SK-N-SH (cell line): ENCODE data around the gene COLEC12. TPM values are rescaled to one million over a fixed set of nuclear protein-coding genes. Genes with fewer than 3 reads are reported as not detected.

Source experiments
- CTCF ChIA-PET: fragments of 300-600, 350-600 bp; formaldehyde crosslinking; extraction: SDS; loops from one replicate; lab custom pipeline; 2021; lab: Yijun Ruan, JAX
- POLR2A ChIA-PET: fragments of 350-600 bp; sonication (Branson Sonifier 250); formaldehyde crosslinking; extraction: SDS; loops from one replicate; lab custom pipeline; 2020; ENCODE audit warnings: antibody characterized with exemption, inconsistent platforms; lab: Yijun Ruan, JAX
- DNase-seq: peaks from one replicate; pipeline ENCODE4 v3.0.0; 2012
- H2AFZ ChIP-seq: fragments of 200-600 bp; sonication (generic); 2 replicates; pipeline ENCODE4 v1.8.1; 2016; ENCODE audit warnings: antibody characterized with exemption, mild to moderate bottlenecking, low read depth
- H3F3A ChIP-seq: fragments of 200-600 bp; sonication (generic); replicated peaks from 2 replicates; pipeline ENCODE3; 2016; ENCODE audit warnings: antibody characterized with exemption, mild to moderate bottlenecking; ENCODE audit not compliant: insufficient read depth
- H3K27ac ChIP-seq, 2 experiments: fragments of 200-500 bp in 1 of 2; fragments of 200-600 bp in 1 of 2; sonication (Bioruptor generic) in 1 of 2; sonication (generic), shearing (Covaris generic) in 1 of 2; 2 replicates each; pipeline versions ENCODE4 v1.5.1 to v1.6.1; 2014 to 2016; ENCODE audit warnings: low read depth in 2 of 2, inconsistent platforms in 1 of 2, low read length in 1 of 2, mild to moderate bottlenecking in 1 of 2, mixed read lengths in 1 of 2
- H3K27me3 ChIP-seq: fragments of 200-600 bp; sonication (generic), shearing (Covaris generic); 2 replicates; pipeline ENCODE4 v1.6.1; 2016; ENCODE audit warnings: mixed run types; ENCODE audit not compliant: insufficient read depth
- H3K36me3 ChIP-seq, 2 experiments: fragments of 200-500 bp in 1 of 2; fragments of 200-600 bp in 1 of 2; sonication (Bioruptor generic) in 1 of 2; sonication (generic) in 1 of 2; replicated peaks in 1 of 2; 2 replicates each; pipeline versions ENCODE3 to v1.5.1; 2014 to 2016; ENCODE audit warnings: low read length in 1 of 2, mild to moderate bottlenecking in 1 of 2; ENCODE audit not compliant: insufficient read depth in 2 of 2, control insufficient read depth in 1 of 2
- H3K4me1 ChIP-seq, 2 experiments: fragments of 200-500 bp in 1 of 2; fragments of 200-600 bp in 1 of 2; sonication (Bioruptor generic) in 1 of 2; sonication (generic), shearing (Covaris generic) in 1 of 2; 2 replicates each; pipeline versions ENCODE4 v1.5.1 to v1.6.1; 2014 to 2016; ENCODE audit warnings: low read depth in 1 of 2, low read length in 1 of 2, mixed run types in 1 of 2; ENCODE audit not compliant: insufficient read depth in 2 of 2, control insufficient read depth in 1 of 2
- H3K4me2 ChIP-seq: fragments of 200-600 bp; sonication (generic), shearing (Covaris generic); 2 replicates; pipeline ENCODE4 v1.6.1; 2017; ENCODE audit warnings: mixed run types
- H3K4me3 ChIP-seq, 2 experiments: fragments of 200-500 bp in 1 of 2; fragments of 200-600 bp in 1 of 2; sonication (Bioruptor generic) in 1 of 2; sonication (generic), shearing (Covaris generic) in 1 of 2; 2 replicates each; pipeline versions ENCODE4 v1.5.1 to v1.8.1; 2014 to 2016; ENCODE audit warnings: low read depth in 2 of 2, inconsistent platforms in 1 of 2, low read length in 1 of 2, mild to moderate bottlenecking in 1 of 2, mixed read lengths in 1 of 2, moderate library complexity in 1 of 2
- H3K79me2 ChIP-seq: fragments of 200-600 bp; sonication (generic); 2 replicates; pipeline ENCODE4 v1.8.1; 2017; ENCODE audit warnings: mild to moderate bottlenecking; ENCODE audit not compliant: insufficient read depth
- H3K9ac ChIP-seq: fragments of 200-600 bp; sonication (generic); 2 replicates; pipeline ENCODE4 v1.6.1; 2017; ENCODE audit warnings: mixed run types
- H3K9me2 ChIP-seq: fragments of 200-600 bp; sonication (generic); 2 replicates; pipeline ENCODE4 v1.6.1; 2017; ENCODE audit warnings: mixed run types
- H3K9me3 ChIP-seq: fragments of 200-600 bp; sonication (generic); 2 replicates; pipeline ENCODE4 v1.6.1; 2017; ENCODE audit warnings: mixed run types, mild to moderate bottlenecking, moderate library complexity
- H4K20me1 ChIP-seq: fragments of 200-600 bp; sonication (generic); 2 replicates; pipeline ENCODE4 v1.6.1; 2017; ENCODE audit warnings: mild to moderate bottlenecking, mixed run types; ENCODE audit not compliant: insufficient read depth
- EP300 ChIP-seq, 2 experiments: IDR thresholded peaks; 2 replicates each; pipeline versions ENCODE4 v1.4.0 to v1.6.1; 2012; ENCODE audit warnings: borderline replicate concordance in 1 of 2, low read depth in 1 of 2, low read length in 1 of 2
- GATA2 ChIP-seq: sonication (generic); formaldehyde crosslinking; IDR thresholded peaks from 2 replicates; pipeline ENCODE4 v1.5.0; 2020; ENCODE audit warnings: mild to moderate bottlenecking, missing genetic modification reagents
- MXI1 ChIP-seq: IDR thresholded peaks from 2 replicates; pipeline ENCODE4 v1.6.1; 2012; ENCODE audit warnings: mild to moderate bottlenecking, low read depth, low read length, improper control_type of control experiment
- NFIC ChIP-seq: IDR thresholded peaks from 2 replicates; pipeline ENCODE4 v1.4.0; 2012; ENCODE audit warnings: borderline replicate concordance
- RAD21 ChIP-seq: IDR thresholded peaks from 2 replicates; pipeline ENCODE4 v1.6.1; 2012; ENCODE audit warnings: mild to moderate bottlenecking, low read length
- RCOR1 ChIP-seq: fragments of 150-350 bp; IDR thresholded peaks from 2 replicates; pipeline ENCODE4 v1.6.1; 2017; ENCODE audit warnings: antibody characterized with exemption, low read length
- RXRA ChIP-seq: IDR thresholded peaks from 2 replicates; pipeline ENCODE4 v1.4.0; 2012; ENCODE audit warnings: low read depth, mild to moderate bottlenecking, borderline replicate concordance
- TCF12 ChIP-seq: IDR thresholded peaks from 2 replicates; pipeline ENCODE4 v1.4.0; 2012
- TEAD4 ChIP-seq: IDR thresholded peaks from 2 replicates; pipeline ENCODE4 v1.4.0; 2012; ENCODE audit warnings: mild to moderate bottlenecking, borderline replicate concordance; ENCODE audit not compliant: insufficient read depth
- WGBS: methylation state at CpG from one replicate; pipeline ENCODE4 v1.1.6; 2017; ENCODE audit warnings: low lambda C conversion rate; 5-methylcytosine and 5-hydroxymethylcytosine counted together
- polyA plus RNA-seq, 3 experiments: library from polyadenylated mRNA; depleted of rRNA; stranded (reverse); fragments of >200 nt; gene quantifications; 2 replicates each; pipeline ENCODE4 v1.2.3, GENCODE V29; 2012
- TF ChIP-seq, protein P1 (sequence below): IDR thresholded peaks from 2 replicates; pipeline ENCODE4 v1.6.1; 2012; ENCODE audit warnings: mild to moderate bottlenecking, low read depth, low read length, moderate library complexity
- TF ChIP-seq, protein P2 (sequence below): IDR thresholded peaks from 2 replicates; pipeline ENCODE4 v1.4.0; 2012; ENCODE audit warnings: low read depth
- TF ChIP-seq, protein P3 (sequence below): fragments of 150-350 bp; IDR thresholded peaks from 2 replicates; pipeline ENCODE4 v1.6.1; 2017; ENCODE audit warnings: antibody characterized with exemption, low read length, low read depth, borderline replicate concordance
- TF ChIP-seq, protein P4 (sequence below): IDR thresholded peaks from 2 replicates; pipeline ENCODE4 v1.4.0; 2012; ENCODE audit warnings: low read depth, borderline replicate concordance

Gene COLEC12
- polyA plus RNA-seq, 1 of the 3 experiments (the other 2 are of a cell fraction): 41.2 TPM

DNA sequence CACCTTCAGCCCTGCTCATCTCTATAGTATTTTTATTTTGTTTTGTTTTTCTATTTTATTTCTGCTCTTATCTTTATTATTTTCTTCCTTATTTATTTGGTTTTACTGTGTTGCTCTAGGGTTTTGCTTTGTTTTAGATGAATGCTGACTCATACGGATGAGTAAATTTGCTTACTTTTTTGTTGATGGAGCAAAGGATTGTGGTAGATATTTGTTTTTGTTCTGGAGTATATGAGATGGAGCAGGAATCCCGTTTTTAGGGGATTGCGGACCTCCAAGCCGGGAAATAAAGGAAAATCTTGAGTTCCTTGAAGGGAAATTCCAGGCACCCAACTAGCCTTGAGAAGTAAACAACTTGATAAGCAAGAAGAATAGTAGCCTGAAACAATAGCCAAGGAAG, 15.3 kb upstream of the COLEC12 start:
- no peak for DNase-seq
- 36% methylated on average over 4 of the region's 4 CpGs for WGBS
- ChIA-PET CTCF (interaction anchor here (1.0 to 1.6 kb wide), 3 partner anchors 11 to 20 kb away, joined by 3 to 5 read pairs (median 5); no protein-coding TSS in a partner anchor), POLR2A (no interaction called here)
- Histone ChIP-seq H3K4me1 (0 out of 4 replicates have a peak, but pooled peaks cover 0 to 3% of the 10 kb centered on the region in 2 experiments), H2AFZ (no peak overlapping the region), H3K79me2 (no peaks in the 10 kb centered on the region), H3F3A (peaks cover 5% of the 10 kb centered on the region), H3K27me3 (no peaks in the 10 kb centered on the region), H3K9ac (no peak overlapping the region), H3K27ac (no peak overlapping the region), H3K4me2 (no peak overlapping the region), H3K4me3 (no peak overlapping the region), H3K9me3 (no peaks in the 10 kb centered on the region), H4K20me1 (no peaks in the 10 kb centered on the region), H3K9me2 (no peaks in the 10 kb centered on the region), H3K36me3 (no peaks in the 10 kb centered on the region)
- TF ChIP-seq RXRA: no peak
- TF ChIP-seq, protein P1, sequence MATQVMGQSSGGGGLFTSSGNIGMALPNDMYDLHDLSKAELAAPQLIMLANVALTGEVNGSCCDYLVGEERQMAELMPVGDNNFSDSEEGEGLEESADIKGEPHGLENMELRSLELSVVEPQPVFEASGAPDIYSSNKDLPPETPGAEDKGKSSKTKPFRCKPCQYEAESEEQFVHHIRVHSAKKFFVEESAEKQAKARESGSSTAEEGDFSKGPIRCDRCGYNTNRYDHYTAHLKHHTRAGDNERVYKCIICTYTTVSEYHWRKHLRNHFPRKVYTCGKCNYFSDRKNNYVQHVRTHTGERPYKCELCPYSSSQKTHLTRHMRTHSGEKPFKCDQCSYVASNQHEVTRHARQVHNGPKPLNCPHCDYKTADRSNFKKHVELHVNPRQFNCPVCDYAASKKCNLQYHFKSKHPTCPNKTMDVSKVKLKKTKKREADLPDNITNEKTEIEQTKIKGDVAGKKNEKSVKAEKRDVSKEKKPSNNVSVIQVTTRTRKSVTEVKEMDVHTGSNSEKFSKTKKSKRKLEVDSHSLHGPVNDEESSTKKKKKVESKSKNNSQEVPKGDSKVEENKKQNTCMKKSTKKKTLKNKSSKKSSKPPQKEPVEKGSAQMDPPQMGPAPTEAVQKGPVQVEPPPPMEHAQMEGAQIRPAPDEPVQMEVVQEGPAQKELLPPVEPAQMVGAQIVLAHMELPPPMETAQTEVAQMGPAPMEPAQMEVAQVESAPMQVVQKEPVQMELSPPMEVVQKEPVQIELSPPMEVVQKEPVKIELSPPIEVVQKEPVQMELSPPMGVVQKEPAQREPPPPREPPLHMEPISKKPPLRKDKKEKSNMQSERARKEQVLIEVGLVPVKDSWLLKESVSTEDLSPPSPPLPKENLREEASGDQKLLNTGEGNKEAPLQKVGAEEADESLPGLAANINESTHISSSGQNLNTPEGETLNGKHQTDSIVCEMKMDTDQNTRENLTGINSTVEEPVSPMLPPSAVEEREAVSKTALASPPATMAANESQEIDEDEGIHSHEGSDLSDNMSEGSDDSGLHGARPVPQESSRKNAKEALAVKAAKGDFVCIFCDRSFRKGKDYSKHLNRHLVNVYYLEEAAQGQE: no peak
- TF ChIP-seq, protein P2, sequence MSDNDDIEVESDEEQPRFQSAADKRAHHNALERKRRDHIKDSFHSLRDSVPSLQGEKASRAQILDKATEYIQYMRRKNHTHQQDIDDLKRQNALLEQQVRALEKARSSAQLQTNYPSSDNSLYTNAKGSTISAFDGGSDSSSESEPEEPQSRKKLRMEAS: no peak
- TF ChIP-seq, protein P3, sequence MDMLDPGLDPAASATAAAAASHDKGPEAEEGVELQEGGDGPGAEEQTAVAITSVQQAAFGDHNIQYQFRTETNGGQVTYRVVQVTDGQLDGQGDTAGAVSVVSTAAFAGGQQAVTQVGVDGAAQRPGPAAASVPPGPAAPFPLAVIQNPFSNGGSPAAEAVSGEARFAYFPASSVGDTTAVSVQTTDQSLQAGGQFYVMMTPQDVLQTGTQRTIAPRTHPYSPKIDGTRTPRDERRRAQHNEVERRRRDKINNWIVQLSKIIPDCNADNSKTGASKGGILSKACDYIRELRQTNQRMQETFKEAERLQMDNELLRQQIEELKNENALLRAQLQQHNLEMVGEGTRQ: no peak

DNA sequence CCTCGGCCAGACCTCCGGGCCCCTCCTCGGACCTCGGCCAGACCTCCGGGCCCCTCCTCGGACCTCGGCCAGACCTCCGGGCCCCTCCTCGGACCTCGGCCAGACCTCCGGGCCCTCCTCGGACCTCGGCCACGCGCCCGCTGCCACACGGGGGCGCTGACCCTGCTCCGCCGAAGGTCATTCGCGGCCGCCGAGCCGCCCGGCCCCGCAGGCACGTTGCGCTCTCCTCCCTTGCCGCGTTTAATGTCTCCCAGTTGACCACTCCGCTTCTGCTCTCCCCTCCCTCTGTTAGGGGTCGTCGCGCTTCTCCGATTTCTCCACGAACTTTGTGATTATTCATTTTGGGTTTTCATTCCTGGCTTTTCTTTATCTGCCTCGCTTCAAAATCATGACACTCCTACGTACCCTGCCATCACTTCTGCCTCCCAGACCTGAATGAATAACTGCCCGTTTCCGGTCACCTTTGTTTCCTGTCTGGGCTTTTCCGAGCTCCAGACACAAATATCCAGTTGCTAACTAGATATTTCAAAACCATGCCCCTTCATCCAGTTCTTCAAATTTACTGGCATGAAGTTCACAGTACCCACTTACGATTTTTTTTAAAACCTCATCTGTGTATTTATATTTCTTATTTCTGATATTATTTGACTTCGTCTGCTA, 14.8 kb upstream of the COLEC12 start:
- no peak overlapping the region for H3K27ac ChIP-seq
- H3K9ac ChIP-seq: no peak overlapping the region
- 88% methylated on average over 37 of the region's 44 CpGs for WGBS
- ChIA-PET CTCF (interaction anchor here (1.1 to 1.6 kb wide), 2 partner anchors 16 to 19 kb away, joined by 5 read pairs; no protein-coding TSS in a partner anchor), POLR2A (no interaction called here)
- no peak overlapping the region for H3K4me3 ChIP-seq
- no peaks in the 10 kb centered on the region; the same call in 1 of the 2 replicates for H3K9me3 ChIP-seq
- no peaks in the 10 kb centered on the region for H3K9me2 ChIP-seq
- H3K36me3 ChIP-seq: no peaks in the 10 kb centered on the region
- no peak for TF ChIP-seq MXI1
- no peak for TF ChIP-seq TCF12
- TF ChIP-seq TEAD4: no peak
- no peak for TF ChIP-seq RCOR1
- TF ChIP-seq NFIC: no peak
- TF ChIP-seq GATA2 (CRISPR knock-in tag): no peak
- no peak for TF ChIP-seq EP300 (IDR thresholded peaks at IDR 0.05; ENCODE audit: borderline replicate concordance in 1 of 2, low read depth in 1 of 2, low read length in 1 of 2)
- no peak for TF ChIP-seq RAD21
- TF ChIP-seq, protein P1: no peak
- TF ChIP-seq, protein P4, sequence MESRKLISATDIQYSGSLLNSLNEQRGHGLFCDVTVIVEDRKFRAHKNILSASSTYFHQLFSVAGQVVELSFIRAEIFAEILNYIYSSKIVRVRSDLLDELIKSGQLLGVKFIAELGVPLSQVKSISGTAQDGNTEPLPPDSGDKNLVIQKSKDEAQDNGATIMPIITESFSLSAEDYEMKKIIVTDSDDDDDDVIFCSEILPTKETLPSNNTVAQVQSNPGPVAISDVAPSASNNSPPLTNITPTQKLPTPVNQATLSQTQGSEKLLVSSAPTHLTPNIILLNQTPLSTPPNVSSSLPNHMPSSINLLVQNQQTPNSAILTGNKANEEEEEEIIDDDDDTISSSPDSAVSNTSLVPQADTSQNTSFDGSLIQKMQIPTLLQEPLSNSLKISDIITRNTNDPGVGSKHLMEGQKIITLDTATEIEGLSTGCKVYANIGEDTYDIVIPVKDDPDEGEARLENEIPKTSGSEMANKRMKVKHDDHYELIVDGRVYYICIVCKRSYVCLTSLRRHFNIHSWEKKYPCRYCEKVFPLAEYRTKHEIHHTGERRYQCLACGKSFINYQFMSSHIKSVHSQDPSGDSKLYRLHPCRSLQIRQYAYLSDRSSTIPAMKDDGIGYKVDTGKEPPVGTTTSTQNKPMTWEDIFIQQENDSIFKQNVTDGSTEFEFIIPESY: no peak
- no peak overlapping the region for H3K4me2 ChIP-seq
- H3K4me1 ChIP-seq: 0 out of 4 replicates have a peak, but pooled peaks cover 0 to 3% of the 10 kb centered on the region in 2 experiments
- no peak overlapping the region for H2AFZ ChIP-seq
- H3K27me3 ChIP-seq: no peaks in the 10 kb centered on the region
- peaks cover 5% of the 10 kb centered on the region for H3F3A ChIP-seq
- DNase-seq: no peak
- H3K79me2 ChIP-seq: no peaks in the 10 kb centered on the region
- H4K20me1 ChIP-seq: no peaks in the 10 kb centered on the region
